DMS53 treated with DMSO at 0.1 percent for 48 hours (cell line): ENCODE results near the gene RNF13.
A peak's percentile ranks its signal among the peaks of the same experiment; 100 is the strongest.

Experiments
- DNase-seq: peaks from one replicate; lab custom pipeline; 2025; ENCODE audit not compliant: unreplicated experiment; lab: John Stamatoyannopoulos, UW

RNF13 gene, protein sequence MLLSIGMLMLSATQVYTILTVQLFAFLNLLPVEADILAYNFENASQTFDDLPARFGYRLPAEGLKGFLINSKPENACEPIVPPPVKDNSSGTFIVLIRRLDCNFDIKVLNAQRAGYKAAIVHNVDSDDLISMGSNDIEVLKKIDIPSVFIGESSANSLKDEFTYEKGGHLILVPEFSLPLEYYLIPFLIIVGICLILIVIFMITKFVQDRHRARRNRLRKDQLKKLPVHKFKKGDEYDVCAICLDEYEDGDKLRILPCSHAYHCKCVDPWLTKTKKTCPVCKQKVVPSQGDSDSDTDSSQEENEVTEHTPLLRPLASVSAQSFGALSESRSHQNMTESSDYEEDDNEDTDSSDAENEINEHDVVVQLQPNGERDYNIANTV

DNA sequence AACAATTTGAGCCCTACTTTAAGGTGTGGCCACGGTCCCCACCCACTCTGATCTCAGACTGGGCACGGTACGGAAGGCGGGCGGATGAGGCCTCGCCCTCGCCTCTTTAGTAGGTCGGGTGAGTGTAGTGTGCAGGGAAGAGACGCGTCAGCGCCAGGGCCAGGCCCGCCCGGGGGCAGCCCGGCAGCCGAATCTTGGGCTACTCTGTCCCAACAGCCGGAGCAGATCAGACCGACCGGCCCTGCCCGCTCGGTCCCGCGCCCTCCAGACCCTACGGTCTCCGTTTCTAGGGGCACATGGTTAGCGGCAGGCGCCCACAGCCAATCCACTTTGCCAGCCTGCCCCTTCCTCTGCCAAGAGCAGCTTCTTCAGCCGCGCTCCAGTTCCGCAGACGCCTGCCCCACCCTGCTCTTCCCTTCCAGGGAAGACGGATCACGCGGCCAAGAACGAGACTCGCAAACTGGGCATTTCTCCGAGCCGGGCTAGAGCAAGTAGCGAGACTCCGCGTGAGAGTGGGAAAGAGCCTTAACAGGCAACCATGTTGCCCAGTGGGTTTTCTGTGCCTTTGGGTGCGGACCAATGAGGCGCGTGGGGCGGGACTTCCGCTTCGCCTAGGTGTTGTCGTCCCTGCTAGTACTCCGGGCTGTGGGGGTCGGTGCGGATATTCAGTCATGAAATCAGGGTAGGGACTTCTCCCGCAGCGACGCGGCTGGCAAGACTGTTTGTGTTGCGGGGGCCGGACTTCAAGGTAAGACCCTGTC, at the start of gene RNF13:
TSS of gene RNF13 (plus strand) at position 610 of the 761 bp plus-strand sequence. CDS start 32,812 bp downstream, outside the sequence.
- DNase-seq = peak; percentile 64

DNA sequence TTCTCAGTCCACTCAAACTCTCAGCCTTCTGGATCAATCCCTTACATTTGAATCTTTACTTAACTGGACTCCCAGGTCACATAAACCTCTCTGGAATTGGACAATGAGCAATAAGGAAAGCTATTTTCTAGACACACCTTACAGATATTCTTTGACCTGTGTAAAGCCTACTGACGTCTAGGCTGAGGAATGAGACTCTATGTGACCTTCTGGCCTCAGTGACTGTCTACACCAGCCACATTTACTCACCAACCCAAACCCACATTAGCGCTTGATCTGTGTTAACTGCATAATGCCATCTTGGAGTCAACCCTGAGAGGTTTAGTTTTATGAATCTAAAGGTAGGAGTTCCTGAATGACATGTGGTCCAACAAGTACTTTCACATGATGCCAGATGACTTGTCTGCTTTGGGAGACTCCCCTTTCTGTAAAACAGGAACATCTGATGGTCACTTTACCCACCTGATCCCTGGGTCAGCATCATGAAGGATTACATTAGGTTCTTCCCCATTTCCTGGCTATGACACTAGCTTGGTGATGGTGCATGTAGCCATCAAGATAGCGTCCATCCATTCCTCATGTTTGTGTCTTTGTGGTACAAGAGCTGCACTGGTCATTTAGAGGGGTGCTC, 49.3 kb upstream of the RNF13 start:
- DNase-seq = no peak

DNA sequence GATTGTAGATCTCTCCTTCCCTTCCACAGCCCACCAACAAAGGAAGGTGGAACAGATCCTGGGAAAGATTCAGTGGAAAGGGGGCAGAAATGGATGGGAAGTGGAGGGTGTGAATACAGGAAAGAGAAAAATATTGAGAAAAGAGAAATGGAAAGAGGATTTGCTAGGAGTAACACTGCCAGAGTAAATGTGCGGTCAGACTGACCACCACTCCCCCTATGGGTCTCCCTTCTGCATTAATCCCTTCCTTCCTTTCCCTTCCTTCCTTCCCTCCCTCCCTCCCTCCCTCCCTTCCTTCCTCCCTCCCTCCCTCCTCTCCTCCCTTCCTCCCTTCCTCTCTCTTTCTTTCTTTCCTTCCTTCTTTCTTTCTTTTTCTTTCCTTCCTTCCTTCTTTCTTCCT, 48.7 kb upstream of the RNF13 start:
- DNase-seq = no peak

DNA sequence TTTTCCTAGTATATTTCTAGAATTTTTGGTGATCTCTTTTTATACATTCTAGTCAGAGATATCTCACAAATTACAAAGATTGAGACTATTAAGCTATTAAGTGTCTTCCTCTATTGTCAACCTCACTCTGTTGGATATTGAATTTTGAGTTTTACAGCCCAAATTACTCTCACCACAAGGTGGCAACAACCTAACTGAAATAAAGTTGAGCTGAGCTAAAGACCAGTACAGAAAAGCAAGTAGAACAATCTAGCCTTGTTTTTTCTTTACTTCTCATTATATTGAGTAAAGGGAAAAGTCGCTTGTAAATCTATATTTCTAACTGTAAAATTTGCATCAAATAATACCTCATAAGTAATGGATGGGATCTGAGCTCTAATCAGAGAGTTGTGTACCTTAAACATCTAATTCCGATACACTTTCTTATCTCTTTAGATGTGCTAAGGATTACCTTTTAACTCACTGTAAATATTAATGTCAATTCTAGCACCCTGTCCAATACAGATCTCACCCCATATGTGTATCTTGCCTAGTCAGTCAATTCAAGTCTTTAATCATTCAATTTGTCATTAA, 47.2 kb upstream of the RNF13 start:
- peak; percentile 11 for DNase-seq

DNA sequence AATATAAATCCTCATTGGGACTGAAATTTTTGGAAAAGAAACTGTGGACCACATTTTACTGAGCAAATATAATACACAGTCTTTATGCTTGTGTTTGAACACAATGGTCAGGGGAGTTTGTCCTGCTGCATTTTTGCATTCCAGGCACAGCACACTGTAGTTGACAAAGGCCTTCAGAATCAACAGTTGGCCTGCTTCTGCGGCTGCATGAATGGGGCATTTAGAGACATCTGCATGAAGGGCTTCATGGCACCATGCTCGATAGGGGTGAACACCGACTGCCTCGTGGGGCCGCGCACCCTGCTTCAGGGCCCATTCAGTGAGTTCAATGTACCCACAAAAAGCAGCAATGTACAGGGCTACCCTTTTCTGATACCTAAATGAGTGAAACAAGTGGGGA, 45.3 kb upstream of the RNF13 start:
- DNase-seq = no peak

DNA sequence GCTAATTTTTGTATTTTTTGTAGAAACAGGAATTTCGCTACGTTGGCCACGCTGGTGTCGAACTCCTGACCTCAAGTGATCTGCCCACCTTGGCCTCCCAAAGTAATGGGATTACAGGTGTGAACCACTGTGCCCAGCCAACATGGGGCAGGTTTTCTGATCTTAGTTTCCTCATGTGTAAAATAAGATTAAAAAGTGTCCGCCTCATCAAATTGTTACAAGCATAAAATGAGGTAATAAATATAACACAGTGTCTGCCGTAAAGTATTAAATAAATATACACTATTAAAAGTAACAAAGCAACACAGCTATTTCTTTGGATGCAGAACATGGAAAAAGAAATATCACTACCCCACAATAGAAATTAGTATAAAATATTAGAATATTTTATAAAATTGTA, 44.3 kb upstream of the RNF13 start:
- no peak for DNase-seq

DNA sequence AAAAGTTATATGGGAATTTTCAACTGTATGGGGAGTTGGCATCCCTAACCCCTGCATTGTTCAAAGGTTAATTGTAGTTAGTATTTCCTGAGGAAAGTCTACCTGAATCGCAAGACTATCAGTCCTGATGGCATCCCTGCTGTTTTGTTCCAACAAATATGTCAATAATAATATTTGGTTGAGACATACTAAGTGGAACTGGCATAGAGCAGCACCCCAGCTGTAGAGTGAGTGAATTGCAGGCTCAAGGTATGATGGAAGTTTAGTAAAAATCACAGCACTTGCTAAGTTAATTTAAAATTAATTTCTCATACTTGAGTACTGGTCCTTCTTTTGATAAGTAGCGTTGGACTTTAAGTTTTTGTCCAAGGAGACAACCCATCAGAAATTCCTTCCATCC, 42.8 kb upstream of the RNF13 start:
- DNase-seq = no peak

DNA sequence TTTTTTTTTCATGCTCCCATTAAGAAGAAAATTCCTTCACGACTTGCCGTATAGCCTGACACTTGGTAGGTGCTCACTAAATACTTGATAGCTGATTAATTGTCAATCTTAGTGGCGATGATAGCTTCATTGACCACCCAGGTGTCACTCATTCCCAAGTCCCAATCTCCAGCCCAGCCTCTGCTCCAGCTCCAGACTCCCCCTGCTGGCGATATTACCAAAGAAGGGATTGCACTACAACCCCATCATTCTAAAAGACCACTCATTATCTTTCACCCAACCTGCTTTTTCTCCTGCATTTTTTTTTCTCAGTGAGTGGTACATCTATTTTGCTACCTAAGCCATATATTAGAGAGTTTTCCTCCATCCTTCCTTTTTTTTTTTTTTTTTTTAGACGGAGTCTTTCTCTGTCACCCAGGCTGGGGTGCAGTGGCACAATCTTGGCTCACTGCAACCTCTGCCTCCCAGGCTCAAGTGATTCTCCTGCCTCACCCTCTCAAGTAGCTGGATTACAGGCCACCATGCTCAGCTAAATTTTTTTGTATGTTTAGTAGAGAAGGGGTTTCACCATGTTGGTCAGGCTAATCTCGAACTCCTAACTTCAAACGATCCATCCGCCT, 41.3 kb upstream of the RNF13 start:
- DNase-seq = no peak

DNA sequence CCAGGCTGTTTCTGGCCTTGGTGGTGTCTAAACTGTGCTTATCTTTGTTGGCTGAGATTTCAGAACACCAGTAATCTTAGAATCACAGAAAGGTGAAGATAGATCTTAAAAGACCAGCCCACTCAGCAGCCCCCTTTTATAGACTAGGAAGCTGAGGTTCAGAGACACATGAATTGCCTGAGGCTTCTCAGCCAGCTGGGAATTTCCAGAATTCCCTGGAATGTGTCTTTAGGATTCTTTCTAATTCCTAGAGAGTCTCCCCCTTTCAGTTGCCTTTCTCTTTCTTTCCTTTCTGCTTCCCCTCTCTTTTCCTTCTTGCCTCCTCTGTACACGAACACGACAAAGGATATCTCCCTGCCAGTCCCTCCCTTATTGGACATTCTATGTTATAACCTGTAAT, 40.2 kb upstream of the RNF13 start:
- DNase-seq = no peak

DNA sequence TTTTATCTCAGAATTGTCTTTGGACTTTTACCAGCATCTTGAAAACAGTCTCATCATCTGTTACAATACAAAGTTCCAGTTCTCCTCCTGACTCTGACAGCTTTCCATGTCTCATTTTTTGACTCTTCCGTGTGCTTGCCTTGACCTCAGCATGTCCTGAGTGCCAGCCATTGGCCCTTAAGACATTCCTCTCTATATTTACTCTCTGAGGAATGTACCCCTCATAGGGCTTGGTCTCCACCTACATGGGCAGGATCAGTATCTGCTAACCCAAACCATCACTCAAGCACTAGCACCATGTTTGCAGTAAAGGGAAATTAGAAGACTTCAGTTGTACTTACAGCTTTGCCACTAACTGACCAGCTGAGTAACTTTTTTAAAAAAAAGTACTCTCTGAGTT, 36.8 kb upstream of the RNF13 start:
- DNase-seq = no peak

DNA sequence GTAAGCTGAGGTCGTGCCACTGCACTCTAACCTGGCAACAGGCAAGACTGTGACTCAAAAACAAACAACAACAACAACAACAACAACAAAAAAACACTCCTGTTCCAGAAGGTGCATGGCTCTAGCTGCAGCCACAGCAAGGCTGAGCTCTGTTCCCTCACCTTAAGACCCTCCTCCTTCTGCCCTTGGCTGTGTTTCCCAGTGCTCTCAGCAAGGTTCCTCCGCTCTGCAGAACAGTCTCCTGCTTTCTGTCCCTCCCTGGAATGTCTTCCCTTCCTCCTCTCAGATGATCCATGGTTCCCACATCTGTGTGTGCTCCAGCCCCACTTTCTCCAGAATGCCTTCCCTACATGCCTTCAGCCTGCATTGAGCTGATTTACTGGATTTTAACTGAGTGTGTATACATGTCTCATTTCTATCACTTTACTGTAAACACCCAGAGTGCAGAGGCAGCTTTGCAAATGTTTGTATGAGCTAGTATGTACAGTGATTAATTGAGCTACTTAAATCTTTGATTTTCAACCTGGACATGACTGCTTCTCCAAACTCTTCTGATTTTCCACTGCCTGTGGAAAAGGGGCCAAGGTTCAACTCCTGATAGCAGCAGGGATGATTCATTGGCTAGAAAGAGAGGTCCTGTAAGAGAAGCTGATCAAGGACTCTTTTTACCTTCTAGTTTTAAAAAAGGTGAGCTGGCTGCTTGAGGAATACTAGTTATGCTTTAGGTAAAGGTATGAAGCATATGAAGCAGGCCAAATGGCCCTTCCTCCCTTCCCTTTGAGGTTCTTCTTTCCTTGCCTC, 35.4 kb upstream of the RNF13 start:
- DNase-seq = no peak

DNA sequence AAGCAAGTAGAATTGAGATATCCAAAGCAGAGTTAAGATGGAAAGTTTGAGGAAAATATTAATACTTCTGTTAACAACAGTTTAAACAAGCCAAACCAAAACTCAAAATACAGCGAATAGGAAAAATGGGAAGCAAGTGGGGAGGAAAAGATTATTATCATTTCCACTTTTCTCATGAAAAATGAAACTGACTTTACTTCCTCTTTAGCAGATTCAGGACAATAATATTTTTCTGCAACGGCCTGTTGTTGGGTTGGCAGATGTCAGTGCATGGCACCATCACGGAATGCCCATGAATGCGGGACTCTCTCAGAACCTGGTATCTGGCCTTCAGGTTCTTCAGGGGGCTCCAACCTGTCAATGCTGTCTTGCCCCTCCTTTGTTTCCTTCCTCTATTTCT, 31.8 kb upstream of the RNF13 start:
- DNase-seq = no peak

DNA sequence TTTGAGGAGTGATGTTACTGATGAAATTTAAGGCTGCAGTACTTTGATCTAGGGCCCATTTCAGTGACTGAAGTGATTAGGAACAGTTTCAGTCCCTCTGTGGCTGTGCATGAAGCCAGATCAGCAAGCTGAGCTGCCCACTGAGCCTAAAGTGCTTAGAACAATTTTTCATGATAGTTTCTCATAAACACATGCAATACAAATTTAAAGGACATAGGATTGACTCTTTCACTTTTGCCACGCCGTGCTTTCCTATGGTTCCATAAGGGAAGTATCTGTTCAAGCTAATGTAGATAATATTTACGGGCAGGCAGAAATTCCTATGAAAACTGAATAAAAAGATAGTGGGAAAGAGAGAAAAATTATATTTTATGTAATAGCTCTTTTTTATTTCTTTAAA, 31.3 kb upstream of the RNF13 start:
- no peak for DNase-seq

DNA sequence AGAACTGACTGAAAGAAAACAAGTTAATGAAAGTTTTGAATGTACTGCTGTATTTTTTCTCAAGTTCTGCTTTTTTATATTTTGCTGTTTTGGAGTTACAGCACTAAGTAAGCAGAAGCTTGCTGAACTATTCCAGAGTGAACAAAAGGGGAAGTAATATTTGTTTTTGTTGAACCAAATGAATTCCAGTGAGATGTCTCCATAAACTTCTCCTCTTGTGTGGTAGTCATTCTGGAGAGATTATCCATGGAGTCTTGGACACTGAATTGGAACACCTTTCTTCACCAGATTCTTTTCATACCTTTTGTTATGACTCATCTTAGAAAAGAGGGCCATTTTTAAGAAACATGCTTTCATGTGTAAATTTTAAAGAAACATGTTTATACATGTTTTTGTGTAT, 29.4 kb upstream of the RNF13 start:
- DNase-seq = no peak

DNA sequence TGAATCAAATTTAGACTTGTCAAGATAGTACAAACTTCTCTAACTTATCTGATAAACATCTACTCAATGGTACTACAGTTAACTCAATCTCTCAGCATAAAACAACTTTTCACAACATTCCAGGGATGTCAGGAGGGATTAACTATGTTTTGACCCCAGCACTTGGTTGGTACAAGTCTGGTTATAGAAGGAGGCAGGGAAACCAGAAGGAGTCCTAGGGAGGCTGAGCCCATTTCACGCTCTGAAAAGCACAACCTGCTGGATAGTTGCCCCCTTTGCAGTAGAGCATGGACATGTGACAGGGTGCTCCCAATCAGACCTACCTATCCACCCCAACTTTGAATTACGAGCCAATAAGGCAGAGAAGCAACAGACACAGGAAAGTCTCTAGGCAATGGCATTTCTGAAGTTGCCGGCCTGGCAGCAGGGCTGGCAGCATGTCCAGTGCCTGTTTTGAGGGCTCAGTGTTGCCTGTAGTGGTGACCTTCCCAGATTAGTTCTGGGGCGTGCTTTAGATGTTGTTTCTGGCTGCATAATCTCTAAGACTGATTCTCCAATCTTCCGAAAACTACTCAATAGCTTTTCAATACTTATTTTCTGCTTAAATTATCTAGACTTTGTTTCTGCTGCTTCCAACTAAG, 28.8 kb upstream of the RNF13 start:
- no peak for DNase-seq

DNA sequence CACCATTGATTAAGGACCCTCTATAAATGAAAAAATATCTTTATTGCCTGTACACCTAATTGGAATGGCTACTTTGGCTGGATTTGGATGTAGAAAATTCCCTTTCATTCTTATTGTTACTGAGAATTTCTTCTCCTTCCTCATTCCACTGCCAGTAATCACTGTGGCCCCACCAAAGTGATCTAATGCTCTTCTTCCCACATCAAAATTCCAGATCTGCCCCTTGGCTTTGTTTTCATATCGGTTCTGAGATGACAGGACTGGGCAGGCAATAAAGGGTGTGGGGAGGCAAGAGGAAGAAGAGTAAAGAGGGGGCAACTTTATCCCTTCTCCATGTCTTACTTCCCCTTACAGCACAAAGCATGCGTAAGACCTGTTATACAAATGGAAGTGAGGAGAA, 22.7 kb upstream of the RNF13 start:
- DNase-seq = no peak

DNA sequence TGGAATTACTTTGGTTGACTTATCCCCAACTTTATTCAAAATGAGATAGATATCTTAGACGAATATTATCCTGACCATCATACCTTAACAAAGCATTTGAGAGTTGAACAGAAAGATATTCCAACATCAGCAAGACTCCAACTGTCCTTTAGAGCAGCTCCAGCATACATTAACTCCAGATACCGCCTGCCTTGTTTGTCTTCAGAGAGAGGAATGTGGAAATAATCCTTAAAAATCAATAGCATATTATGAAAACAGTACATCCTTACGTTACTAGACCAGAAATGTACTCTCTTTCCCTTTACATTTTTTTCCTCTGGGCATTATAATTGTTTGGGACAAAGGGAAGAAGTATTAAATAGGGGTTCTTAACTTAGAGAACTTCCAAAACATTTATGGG, 22.3 kb upstream of the RNF13 start:
- no peak for DNase-seq

DNA sequence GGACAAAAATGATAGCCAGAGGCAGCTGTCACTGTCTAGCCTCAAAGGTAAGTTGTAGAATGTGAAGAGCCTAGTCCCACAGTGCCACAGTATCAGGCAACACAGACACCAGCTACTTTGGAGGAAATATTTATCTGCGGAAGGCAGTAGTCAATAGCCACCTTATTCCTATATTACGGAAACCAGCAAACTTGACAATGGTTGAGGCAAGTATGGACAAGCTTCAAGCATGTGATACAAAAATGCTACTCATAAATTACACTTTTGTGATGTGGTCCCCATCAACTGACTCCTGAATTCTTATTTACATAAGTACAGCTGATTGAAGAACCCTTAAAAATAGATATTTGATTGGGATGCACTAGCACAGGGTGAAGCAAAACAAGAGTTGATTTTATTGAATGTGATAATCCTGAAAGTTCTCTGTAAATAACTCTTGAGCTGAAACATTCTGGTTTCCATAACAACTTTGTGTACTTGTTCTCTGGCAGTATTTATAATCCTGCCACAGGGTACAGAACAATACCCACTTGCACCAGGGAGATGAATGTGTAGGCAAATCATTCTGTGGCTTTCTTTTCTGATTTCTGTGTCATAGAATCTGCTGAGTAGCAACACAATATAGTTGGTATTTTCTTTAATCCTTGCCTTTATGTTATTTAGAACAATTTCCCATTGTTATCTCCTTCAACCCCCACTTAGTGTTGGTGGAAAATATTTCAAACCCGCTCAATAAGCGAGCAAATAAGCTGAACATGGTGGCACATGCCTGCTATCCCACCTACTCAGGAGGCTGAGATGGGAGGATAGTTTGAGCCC, 20.4 kb upstream of the RNF13 start, which contains the start of gene ANKUB1:
TSS of gene ANKUB1 (minus strand) at position 103 of the 819 bp plus-strand sequence. CDS start 188 bp downstream, outside the sequence.
- DNase-seq = peak; percentile 55

DNA sequence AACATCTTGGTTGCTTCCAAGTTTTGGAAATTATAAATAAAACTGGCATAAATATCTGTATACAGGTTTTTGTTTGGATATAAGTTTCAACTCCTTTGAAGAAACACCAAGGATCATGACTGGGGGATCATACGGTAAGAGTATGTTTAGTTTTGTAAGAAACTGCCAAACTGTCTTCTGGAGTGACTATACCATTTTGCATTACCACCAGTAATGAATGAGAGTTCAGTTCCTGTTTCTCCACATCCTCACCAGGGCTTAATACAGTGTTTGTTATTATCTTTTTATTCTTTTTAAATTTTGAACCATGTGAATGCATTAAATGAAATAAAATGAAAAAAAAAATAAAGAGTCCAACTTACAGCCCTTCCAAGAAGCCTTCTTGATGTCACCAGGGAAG, 17.0 kb upstream of the RNF13 start:
- no peak for DNase-seq
